Measurements from ENCODE around the gene GRIN2A.
A peak's percentile ranks its signal among the peaks of the same experiment; 100 is the strongest.

The GRIN2A gene

DNA sequence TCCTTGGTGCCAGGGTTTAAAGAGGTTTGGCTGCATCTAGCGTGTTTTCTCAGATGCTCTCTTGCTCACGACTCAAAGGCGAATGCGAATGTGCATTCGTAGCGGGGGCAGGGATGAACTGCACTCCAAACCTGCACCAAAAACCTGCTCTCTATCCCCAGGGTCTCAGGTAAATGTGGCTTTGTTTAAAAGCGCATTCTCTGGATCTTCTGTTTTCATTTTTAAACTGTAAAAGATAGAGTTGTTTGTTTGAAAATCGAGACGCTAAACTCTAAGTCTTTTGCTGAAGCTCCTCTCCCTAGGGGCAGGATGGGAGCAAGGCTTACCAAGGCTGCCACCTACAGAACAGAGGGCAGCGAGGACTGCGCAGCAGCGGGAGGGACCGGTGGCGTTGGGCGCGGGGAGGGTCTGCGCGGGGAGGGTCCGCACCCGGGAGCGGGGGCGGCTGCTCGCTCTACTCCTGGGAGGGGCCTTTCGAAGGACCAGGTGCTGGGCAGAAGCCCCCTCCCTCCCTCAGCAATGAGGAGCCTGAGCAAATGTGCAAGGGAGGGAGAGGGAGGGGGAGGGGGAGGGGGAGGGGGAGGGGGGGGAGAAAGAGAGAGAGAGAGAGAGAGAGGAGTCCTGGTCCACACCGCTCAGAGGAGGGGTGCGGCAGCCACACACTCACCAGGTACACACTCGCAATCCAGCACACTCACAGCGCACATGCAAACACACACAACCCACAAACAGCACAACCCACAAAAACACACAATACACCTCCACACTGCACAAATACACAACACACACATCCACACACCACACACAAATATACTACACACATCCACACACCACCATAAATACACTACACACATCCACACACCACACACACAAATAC, 142.8 kb downstream of the GRIN2A start:
- TF ChIP-seq, protein P1, sequence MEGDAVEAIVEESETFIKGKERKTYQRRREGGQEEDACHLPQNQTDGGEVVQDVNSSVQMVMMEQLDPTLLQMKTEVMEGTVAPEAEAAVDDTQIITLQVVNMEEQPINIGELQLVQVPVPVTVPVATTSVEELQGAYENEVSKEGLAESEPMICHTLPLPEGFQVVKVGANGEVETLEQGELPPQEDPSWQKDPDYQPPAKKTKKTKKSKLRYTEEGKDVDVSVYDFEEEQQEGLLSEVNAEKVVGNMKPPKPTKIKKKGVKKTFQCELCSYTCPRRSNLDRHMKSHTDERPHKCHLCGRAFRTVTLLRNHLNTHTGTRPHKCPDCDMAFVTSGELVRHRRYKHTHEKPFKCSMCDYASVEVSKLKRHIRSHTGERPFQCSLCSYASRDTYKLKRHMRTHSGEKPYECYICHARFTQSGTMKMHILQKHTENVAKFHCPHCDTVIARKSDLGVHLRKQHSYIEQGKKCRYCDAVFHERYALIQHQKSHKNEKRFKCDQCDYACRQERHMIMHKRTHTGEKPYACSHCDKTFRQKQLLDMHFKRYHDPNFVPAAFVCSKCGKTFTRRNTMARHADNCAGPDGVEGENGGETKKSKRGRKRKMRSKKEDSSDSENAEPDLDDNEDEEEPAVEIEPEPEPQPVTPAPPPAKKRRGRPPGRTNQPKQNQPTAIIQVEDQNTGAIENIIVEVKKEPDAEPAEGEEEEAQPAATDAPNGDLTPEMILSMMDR (IDR thresholded peaks at IDR 0.05; ENCODE audit: poor library complexity, severe bottlenecking) = no peak
- H3K27ac ChIP-seq (ENCODE audit: poor library complexity, severe bottlenecking) = no peak overlapping the region
- no peak for DNase-seq (ENCODE audit: low spot score)
- H3K27me3 ChIP-seq (ENCODE audit: insufficient read depth, poor library complexity, severe bottlenecking) = no peaks in the 10 kb centered on the region
- no peaks in the 10 kb centered on the region for H3K9me3 ChIP-seq (ENCODE audit: severe bottlenecking)
- H3K4me3 ChIP-seq (ENCODE audit: severe bottlenecking) = no peak overlapping the region
- no peaks in the 10 kb centered on the region for H3K4me1 ChIP-seq (ENCODE audit: insufficient read depth, poor library complexity, severe bottlenecking)
- no peaks in the 10 kb centered on the region for H3K36me3 ChIP-seq (ENCODE audit: low read depth)
- ATAC-seq (ENCODE audit: low read depth) = peak; percentile 83

- Histone ChIP-seq H3K9me3 (ENCODE audit: severe bottlenecking) (no peaks in the 10 kb centered on the region), H3K4me1 (ENCODE audit: insufficient read depth, poor library complexity, severe bottlenecking) (no peaks in the 10 kb centered on the region), H3K27me3 (ENCODE audit: insufficient read depth, poor library complexity, severe bottlenecking) (no peaks in the 10 kb centered on the region), H3K4me3 (ENCODE audit: severe bottlenecking) (no peak overlapping the region), H3K36me3 (ENCODE audit: low read depth) (no peaks in the 10 kb centered on the region), H3K27ac (ENCODE audit: poor library complexity, severe bottlenecking) (no peak overlapping the region)
- no peak for ATAC-seq (ENCODE audit: low read depth)
- DNase-seq (ENCODE audit: low spot score) = no peak
- TF ChIP-seq, protein P1 (IDR thresholded peaks at IDR 0.05; ENCODE audit: poor library complexity, severe bottlenecking) = no peak
These were observed 144.5 kb downstream of the GRIN2A start for GRCh38 chr16:10037751-10038150.

- ATAC-seq (ENCODE audit: low read depth) = no peak
- Histone ChIP-seq H3K4me1 (ENCODE audit: insufficient read depth, poor library complexity, severe bottlenecking) (no peaks in the 10 kb centered on the region), H3K27me3 (ENCODE audit: insufficient read depth, poor library complexity, severe bottlenecking) (no peaks in the 10 kb centered on the region), H3K4me3 (ENCODE audit: severe bottlenecking) (no peak overlapping the region), H3K27ac (ENCODE audit: poor library complexity, severe bottlenecking) (no peak overlapping the region), H3K36me3 (ENCODE audit: low read depth) (no peaks in the 10 kb centered on the region), H3K9me3 (ENCODE audit: severe bottlenecking) (no peaks in the 10 kb centered on the region)
- TF ChIP-seq, protein P1 (IDR thresholded peaks at IDR 0.05; ENCODE audit: poor library complexity, severe bottlenecking) = no peak
- DNase-seq (ENCODE audit: low spot score) = no peak
These were observed 145.3 kb downstream of the GRIN2A start for GRCh38 chr16:10036956-10037355.

GRCh38 chr16:10033556-10033955, 148.7 kb downstream of the GRIN2A start:
- H3K27me3 ChIP-seq (ENCODE audit: insufficient read depth, poor library complexity, severe bottlenecking) = no peaks in the 10 kb centered on the region
- no peak overlapping the region for H3K4me3 ChIP-seq (ENCODE audit: severe bottlenecking)
- H3K9me3 ChIP-seq (ENCODE audit: severe bottlenecking) = no peaks in the 10 kb centered on the region
- H3K4me1 ChIP-seq (ENCODE audit: insufficient read depth, poor library complexity, severe bottlenecking) = no peaks in the 10 kb centered on the region
- H3K27ac ChIP-seq (ENCODE audit: poor library complexity, severe bottlenecking) = no peak overlapping the region
- DNase-seq (ENCODE audit: low spot score) (no peak), ATAC-seq (ENCODE audit: low read depth) (no peak)
- H3K36me3 ChIP-seq (ENCODE audit: low read depth) = no peaks in the 10 kb centered on the region
- TF ChIP-seq, protein P1 (IDR thresholded peaks at IDR 0.05; ENCODE audit: poor library complexity, severe bottlenecking) = no peak

GRCh38 chr16:10031955-10032354, 150.3 kb downstream of the GRIN2A start:
- no peak overlapping the region for H3K4me3 ChIP-seq (ENCODE audit: severe bottlenecking)
- ATAC-seq (ENCODE audit: low read depth) (no peak), DNase-seq (ENCODE audit: low spot score) (no peak)

More at GRCh38 chr16:10031955-10032354, 150.3 kb downstream of the GRIN2A start:
- H3K36me3 ChIP-seq (ENCODE audit: low read depth) = no peaks in the 10 kb centered on the region
- TF ChIP-seq, protein P1 (IDR thresholded peaks at IDR 0.05; ENCODE audit: poor library complexity, severe bottlenecking) = no peak
- no peak overlapping the region for H3K27ac ChIP-seq (ENCODE audit: poor library complexity, severe bottlenecking)
- H3K27me3 ChIP-seq (ENCODE audit: insufficient read depth, poor library complexity, severe bottlenecking) = no peaks in the 10 kb centered on the region
- H3K4me1 ChIP-seq (ENCODE audit: insufficient read depth, poor library complexity, severe bottlenecking) = no peaks in the 10 kb centered on the region
- H3K9me3 ChIP-seq (ENCODE audit: severe bottlenecking) = no peaks in the 10 kb centered on the region
